Measurements from ENCODE around the gene SLC25A51. TPM values are rescaled to one million over a fixed set of nuclear protein-coding genes. Genes with fewer than 3 reads are reported as not detected.

SLC25A51 gene
- total RNA-seq, 4 donors from 2014 or later = 16.0 to 30.7 (median 22.2) TPM

DNA sequence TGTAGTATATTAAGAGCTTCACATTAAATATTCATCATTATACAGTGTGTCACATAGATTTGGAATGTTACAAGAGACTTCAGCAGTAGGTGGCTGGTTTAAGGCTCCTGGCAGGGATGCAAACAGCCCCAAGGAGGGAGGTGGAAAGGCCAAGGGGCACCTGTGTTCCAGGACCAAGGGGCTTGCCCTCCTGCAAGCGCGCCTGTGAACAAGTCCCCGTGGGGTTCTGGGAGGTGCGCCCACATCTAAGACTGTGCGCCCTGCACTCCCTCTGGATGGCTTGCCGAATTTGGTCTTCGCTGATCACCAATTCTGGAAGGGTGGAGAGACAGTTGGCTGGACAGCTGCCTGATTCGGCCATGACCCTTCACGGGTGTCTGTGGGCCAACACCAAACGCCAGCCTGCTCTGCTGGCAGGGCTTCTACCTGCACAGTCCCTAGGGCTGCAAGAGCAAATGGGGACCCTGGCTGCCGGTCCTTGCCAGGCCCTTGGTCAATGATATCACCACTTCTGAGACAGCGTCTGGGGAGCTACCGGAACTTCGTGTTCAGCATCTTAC lies 12.1 kb upstream of the SLC25A51 start:
- in situ Hi-C loops (cut with MboI; ENCODE audit: low sequenced_read_pairs in 4 of 4) = loop anchor here (10.0 to 25.0 kb wide), 6 partner anchors 59 to 489 kb away; partner anchors contain the start of genes FBXO10 (in 1 of the 4) and TOMM5 (in 1 of the 4)
- peak overlapping the region in 3 of 4 donors; percentile 42 to 54 (median 48) for H3K27ac ChIP-seq
- no peak for ATAC-seq

DNA sequence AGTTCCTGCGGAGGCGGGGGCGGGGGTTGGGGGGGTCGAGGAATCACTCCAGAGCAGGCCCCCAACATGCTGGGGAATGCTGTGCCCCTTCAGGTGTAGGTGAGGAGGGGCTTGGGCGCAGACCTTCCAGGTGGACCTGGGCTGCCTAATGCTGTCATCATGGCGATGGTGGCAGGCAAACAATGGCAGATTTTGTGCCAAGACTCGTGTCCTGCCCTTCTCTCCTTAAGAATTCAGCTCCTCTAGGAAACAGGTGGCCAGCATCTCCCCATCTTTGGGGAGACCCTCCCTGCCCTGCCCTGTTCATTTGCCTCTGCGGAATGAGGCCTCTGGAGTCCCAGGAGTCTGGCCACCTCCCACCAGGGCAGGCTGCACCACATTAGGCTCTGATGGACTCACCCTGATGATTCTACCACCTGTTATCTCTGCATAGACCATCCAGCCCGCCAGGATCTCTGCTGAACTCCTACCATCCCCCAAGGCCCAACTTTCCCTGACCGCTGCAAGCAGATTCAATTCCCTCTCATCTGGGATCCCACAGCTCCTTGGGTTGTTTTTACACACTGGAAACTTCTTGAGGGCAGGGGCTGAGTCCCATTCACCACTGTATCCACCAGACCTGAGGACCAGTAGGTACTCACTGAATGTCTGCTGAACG lies 10.9 kb upstream of the SLC25A51 start:
- Histone ChIP-seq H3K27me3 (no peaks in the 10 kb centered on the region), H3K36me3 (peaks cover 0 to 6% of the 10 kb centered on the region in 2 donors), H3K27ac (no peak overlapping the region), H3K9me3 (no peaks in the 10 kb centered on the region), H3K4me1 (no peaks in the 10 kb centered on the region), H3K4me3 (no peak overlapping the region)
- DNase-seq = no peak
- intact Hi-C loops (cut with DNase I; ENCODE audit: low total_unique reads) (loop anchor here (5.0 kb wide), 1 partner anchor 467 kb away; no protein-coding TSS in a partner anchor), in situ Hi-C loops (cut with MboI; ENCODE audit: low sequenced_read_pairs in 4 of 4) (loop anchor here (5.0 to 25.0 kb wide), 8 partner anchors 60 to 490 kb away; partner anchors contain the start of genes FBXO10 (in 1 of the 4) and TOMM5 (in 1 of the 4))
- TF ChIP-seq POLR2A (IDR thresholded peaks at IDR 0.05) = no peak
- TF ChIP-seq, protein P1, sequence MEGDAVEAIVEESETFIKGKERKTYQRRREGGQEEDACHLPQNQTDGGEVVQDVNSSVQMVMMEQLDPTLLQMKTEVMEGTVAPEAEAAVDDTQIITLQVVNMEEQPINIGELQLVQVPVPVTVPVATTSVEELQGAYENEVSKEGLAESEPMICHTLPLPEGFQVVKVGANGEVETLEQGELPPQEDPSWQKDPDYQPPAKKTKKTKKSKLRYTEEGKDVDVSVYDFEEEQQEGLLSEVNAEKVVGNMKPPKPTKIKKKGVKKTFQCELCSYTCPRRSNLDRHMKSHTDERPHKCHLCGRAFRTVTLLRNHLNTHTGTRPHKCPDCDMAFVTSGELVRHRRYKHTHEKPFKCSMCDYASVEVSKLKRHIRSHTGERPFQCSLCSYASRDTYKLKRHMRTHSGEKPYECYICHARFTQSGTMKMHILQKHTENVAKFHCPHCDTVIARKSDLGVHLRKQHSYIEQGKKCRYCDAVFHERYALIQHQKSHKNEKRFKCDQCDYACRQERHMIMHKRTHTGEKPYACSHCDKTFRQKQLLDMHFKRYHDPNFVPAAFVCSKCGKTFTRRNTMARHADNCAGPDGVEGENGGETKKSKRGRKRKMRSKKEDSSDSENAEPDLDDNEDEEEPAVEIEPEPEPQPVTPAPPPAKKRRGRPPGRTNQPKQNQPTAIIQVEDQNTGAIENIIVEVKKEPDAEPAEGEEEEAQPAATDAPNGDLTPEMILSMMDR (IDR thresholded peaks at IDR 0.05 in 4 of 5, conservative IDR thresholded peaks at IDR 0.05 in 1 of 5) = no peak
- no peak for ATAC-seq

More for the DNA sequence above, 12.1 kb upstream of the SLC25A51 start:
- Histone ChIP-seq H3K27me3 (no peaks in the 10 kb centered on the region), H3K4me3 (no peak overlapping the region), H3K4me1 (no peaks in the 10 kb centered on the region), H3K9me3 (no peaks in the 10 kb centered on the region), H3K36me3 (peaks cover 0 to 6% of the 10 kb centered on the region in 2 donors)
- no peak for DNase-seq
- intact Hi-C loops (cut with DNase I; ENCODE audit: low total_unique reads) = no loop called here
- no peak for TF ChIP-seq POLR2A (IDR thresholded peaks at IDR 0.05)
- TF ChIP-seq, protein P1 (IDR thresholded peaks at IDR 0.05 in 4 of 5, conservative IDR thresholded peaks at IDR 0.05 in 1 of 5) = no peak

DNA sequence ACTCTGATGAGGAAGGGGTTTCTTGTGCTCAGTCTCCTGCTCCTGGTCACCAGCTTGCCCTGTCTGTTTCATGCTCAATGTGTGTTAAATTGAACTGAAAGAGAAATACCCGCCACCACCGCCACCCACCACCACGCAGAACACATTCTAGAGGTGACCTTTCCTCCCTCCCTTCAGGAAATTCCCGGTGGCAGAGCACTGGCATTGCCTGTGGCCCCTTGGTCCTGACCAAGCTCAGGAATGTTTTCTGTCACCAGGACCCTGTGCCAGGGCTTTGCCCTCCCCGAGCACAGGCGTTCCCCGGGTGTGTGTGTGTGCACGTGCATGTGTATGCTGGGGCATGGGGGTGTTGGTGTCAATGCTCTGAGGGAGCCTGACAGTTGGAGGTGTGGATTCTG lies 10.2 kb upstream of the SLC25A51 start:
- peaks cover 0 to 6% of the 10 kb centered on the region in 2 donors for H3K36me3 ChIP-seq
- H3K27ac ChIP-seq = no peak overlapping the region
- H3K4me1 ChIP-seq = no peaks in the 10 kb centered on the region
- H3K9me3 ChIP-seq = no peaks in the 10 kb centered on the region
- in situ Hi-C loops (cut with MboI; ENCODE audit: low sequenced_read_pairs in 4 of 4) (loop anchor here (5.0 to 25.0 kb wide), 8 partner anchors 61 to 491 kb away; partner anchors contain the start of genes FBXO10 (in 1 of the 4) and TOMM5 (in 1 of the 4)), intact Hi-C loops (cut with DNase I; ENCODE audit: low total_unique reads) (loop anchor here (5.0 kb wide), 1 partner anchor 468 kb away; no protein-coding TSS in a partner anchor)
- no peak overlapping the region for H3K4me3 ChIP-seq
- no peaks in the 10 kb centered on the region for H3K27me3 ChIP-seq
- ATAC-seq = no peak
- TF ChIP-seq, protein P1 (IDR thresholded peaks at IDR 0.05 in 4 of 5, conservative IDR thresholded peaks at IDR 0.05 in 1 of 5) = no peak
- TF ChIP-seq POLR2A (IDR thresholded peaks at IDR 0.05) = no peak
- DNase-seq = no peak

DNA sequence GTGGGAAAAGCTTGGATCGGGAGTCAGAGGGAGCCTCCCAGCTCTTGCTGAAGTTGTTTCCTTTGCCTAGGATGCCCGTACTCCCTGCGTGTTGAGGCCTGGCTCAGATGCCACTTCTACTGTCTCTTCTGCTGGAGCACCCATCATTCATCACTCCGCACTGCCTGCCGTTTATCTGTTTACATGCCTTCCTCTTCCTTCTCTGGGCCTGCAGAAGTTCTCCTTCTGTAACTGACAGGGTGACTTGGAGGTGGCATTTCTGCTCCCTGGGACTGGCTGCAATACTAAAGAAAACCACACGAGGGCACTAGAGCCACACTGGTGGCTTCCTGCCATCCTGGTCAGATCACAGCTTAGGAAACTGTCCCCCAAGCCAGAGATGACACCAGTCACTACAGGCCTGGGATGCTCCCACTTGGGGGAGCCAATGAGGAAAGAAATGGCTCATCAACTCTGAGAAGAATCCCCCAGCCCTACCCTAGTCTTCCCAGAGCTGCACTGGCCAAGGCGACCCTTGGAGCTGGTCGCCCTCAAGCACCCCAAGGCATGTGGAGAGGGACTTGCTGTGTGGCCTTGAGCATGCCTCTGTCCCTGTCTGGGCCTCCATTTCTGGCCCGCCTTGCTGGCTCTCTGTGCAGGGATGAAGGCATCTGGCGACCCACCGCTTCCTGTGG lies 9.7 kb upstream of the SLC25A51 start:
- DNase-seq = peak; percentile 44 to 64
- no peak overlapping the region for H3K4me3 ChIP-seq
- no peak overlapping the region for H3K27ac ChIP-seq
- peak; percentile 84 to 89 for ATAC-seq
- no peak for TF ChIP-seq POLR2A (IDR thresholded peaks at IDR 0.05)
- TF ChIP-seq, protein P1 (IDR thresholded peaks at IDR 0.05 in 4 of 5, conservative IDR thresholded peaks at IDR 0.05 in 1 of 5) = peak; percentile 92 to 98 (median 95)
- H3K27me3 ChIP-seq = no peaks in the 10 kb centered on the region
- intact Hi-C loops (cut with DNase I; ENCODE audit: low total_unique reads) (loop anchor here (1.0 to 5.0 kb wide), 4 partner anchors 247 to 487 kb away; no protein-coding TSS in a partner anchor), in situ Hi-C loops (cut with MboI; ENCODE audit: low sequenced_read_pairs in 4 of 4) (loop anchor here (5.0 to 25.0 kb wide), 8 partner anchors 61 to 491 kb away; partner anchors contain the start of genes FBXO10 (in 1 of the 4) and TOMM5 (in 1 of the 4))
- H3K9me3 ChIP-seq = no peaks in the 10 kb centered on the region
- H3K36me3 ChIP-seq = peaks cover 0 to 5% of the 10 kb centered on the region in 2 donors
- H3K4me1 ChIP-seq = no peaks in the 10 kb centered on the region

Measured in gastrocnemius medialis (tissue), 4 donors.